Anterior cingulate cortex (tissue), 58 donors: ENCODE data around the gene SLCO6A1.
"Not testable (repeated sequence)": the region's sequence is repeated elsewhere in the genome, so short reads cannot be mapped to it uniquely, and the experiment has no call there.

Source experiments
- DNase-seq, 58 donors: peaks; one replicate each; lab custom pipeline; 2025; lab: John Stamatoyannopoulos, UW

Gene SLCO6A1

GRCh38 chr5:102498271-102499034 is at the start of gene SLCO6A1:
SLCO6A1 (minus strand) TSS chr5:102499001; CDS start chr5:102498844, 157 bp downstream.
- DNase-seq = no peak

GRCh38 chr5:102547141-102548035 is 48.6 kb upstream of the SLCO6A1 start:
- DNase-seq = no peak

GRCh38 chr5:102545175-102545574 is 46.4 kb upstream of the SLCO6A1 start:
- DNase-seq = no peak

GRCh38 chr5:102542057-102542456 is 43.3 kb upstream of the SLCO6A1 start:
- DNase-seq = no peak

GRCh38 chr5:102539996-102540728 is 41.4 kb upstream of the SLCO6A1 start:
- DNase-seq = no peak

- DNase-seq = no peak
These were observed 40.8 kb upstream of the SLCO6A1 start for GRCh38 chr5:102539562-102539961.

- no peak for DNase-seq
These were observed 38.2 kb upstream of the SLCO6A1 start for GRCh38 chr5:102537011-102537410.

GRCh38 chr5:102536323-102536928 is 37.6 kb upstream of the SLCO6A1 start:
- DNase-seq = no peak

GRCh38 chr5:102532123-102532522 is 33.3 kb upstream of the SLCO6A1 start:
- no peak for DNase-seq

GRCh38 chr5:102531506-102531905 is 32.7 kb upstream of the SLCO6A1 start:
- no peak for DNase-seq

GRCh38 chr5:102529447-102529846 is 30.6 kb upstream of the SLCO6A1 start:
- DNase-seq = no peak

- DNase-seq = no peak
These were observed 30.2 kb upstream of the SLCO6A1 start for GRCh38 chr5:102529031-102529430.

- no peak for DNase-seq
These were observed 29.8 kb upstream of the SLCO6A1 start for GRCh38 chr5:102528600-102528999.

- DNase-seq = no peak
These were observed 28.7 kb upstream of the SLCO6A1 start for GRCh38 chr5:102527547-102527946.

GRCh38 chr5:102523541-102524175 is 24.9 kb upstream of the SLCO6A1 start:
- no peak for DNase-seq

- peak in 31 of 58 donors; percentile 0 to 63 (median 15) for DNase-seq
These were observed 12.9 kb upstream of the SLCO6A1 start for GRCh38 chr5:102511666-102512065.

GRCh38 chr5:102491261-102491914 is 7.4 kb downstream of the SLCO6A1 start:
- DNase-seq = not testable (repeated sequence)

- DNase-seq = no peak
These were observed 15.1 kb downstream of the SLCO6A1 start for GRCh38 chr5:102483736-102484135.

GRCh38 chr5:102481054-102481715 is 17.6 kb downstream of the SLCO6A1 start:
- no peak for DNase-seq
